GM12892 (cell line): ENCODE data around the gene ATXN1.

Source experiments
- POLR2A ChIP-seq: IDR thresholded peaks from 2 replicates; pipeline ENCODE4 v1.6.1; 2011; ENCODE audit warnings: low read depth, low read length, control low read depth
- TAF1 ChIP-seq: IDR thresholded peaks from 2 replicates; pipeline ENCODE4 v1.6.1; 2011; ENCODE audit warnings: low read depth, mild to moderate bottlenecking, control low read depth, low read length, borderline replicate concordance

GRCh38 chr6:16723402-16723801, 37.9 kb downstream of the ATXN1 start:
- TF ChIP-seq POLR2A (no peak), TAF1 (no peak)
